HEK293 (cell line): ENCODE data around the gene DDIT4L.

Source experiments
- CTCF ChIA-PET: fragments of 350-600 bp; formaldehyde crosslinking; extraction: SDS; loops from one replicate; lab custom pipeline; 2021; ENCODE audit warnings: antibody characterized with exemption; lab: Yijun Ruan, JAX
- POLR2A ChIA-PET: fragments of 300-600 bp; formaldehyde crosslinking; extraction: SDS; loops from one replicate; lab custom pipeline; 2020; ENCODE audit warnings: antibody characterized with exemption, inconsistent platforms; lab: Yijun Ruan, JAX
- H3K27ac ChIP-seq: fragments of 200-500 bp; sonication (Bioruptor generic); 2 replicates; pipeline ENCODE4 v1.5.1; 2014; ENCODE audit warnings: low read depth, low read length, control low read depth, inconsistent platforms; ENCODE audit errors: extremely low read depth
- H3K36me3 ChIP-seq, 2 experiments: fragments of 200-500 bp in 1 of 2; sonication (Bioruptor generic) in 1 of 2; 1 replicate in 1 of 2; 2 replicates in 1 of 2; pipeline ENCODE4 v1.5.1; 2014 to 2017; ENCODE audit warnings: inconsistent platforms in 2 of 2, low read length in 2 of 2; ENCODE audit not compliant: control insufficient read depth in 2 of 2, insufficient read depth in 1 of 2
- H3K4me1 ChIP-seq: fragments of 200-500 bp; sonication (Bioruptor generic); 2 replicates; pipeline ENCODE4 v1.5.1; 2014; ENCODE audit warnings: mild to moderate bottlenecking, low read length, inconsistent platforms; ENCODE audit not compliant: control insufficient read depth, insufficient read depth
- H3K4me3 ChIP-seq: 2 replicates; pipeline ENCODE4 v1.5.1; 2011; ENCODE audit warnings: low read depth, mild to moderate bottlenecking, control low read depth, low read length, moderate library complexity
- H3K9me3 ChIP-seq: fragments of 200-500 bp; sonication (Bioruptor generic); 2 replicates; pipeline ENCODE4 v1.5.1; 2014; ENCODE audit warnings: low read depth, low read length, inconsistent platforms; ENCODE audit not compliant: control insufficient read depth, insufficient read depth
- BCL11B ChIP-seq: fragments of 450-650 bp; formaldehyde crosslinking; IDR thresholded peaks from 2 replicates; pipeline ENCODE4 v1.5.1; 2016; ENCODE audit warnings: low read depth, missing biosample characterization, missing genetic modification characterization
- HOXD13 ChIP-seq: sonication (generic); formaldehyde crosslinking; IDR thresholded peaks from 2 replicates; pipeline ENCODE4 v1.8.0; 2022; ENCODE audit warnings: missing genetic modification reagents, borderline replicate concordance
- MEIS1 ChIP-seq: sonication (generic); formaldehyde crosslinking; IDR thresholded peaks from 2 replicates; pipeline ENCODE4 v1.8.1; 2022; ENCODE audit warnings: missing genetic modification reagents, mild to moderate bottlenecking, borderline replicate concordance
- SP7 ChIP-seq: fragments of 450-650 bp; formaldehyde crosslinking; IDR thresholded peaks from 2 replicates; pipeline ENCODE4 v1.5.1; 2016; ENCODE audit warnings: missing biosample characterization, missing genetic modification characterization
- WT1 ChIP-seq: fragments of 450-650 bp; formaldehyde crosslinking; IDR thresholded peaks from 2 replicates; pipeline ENCODE4 v1.5.1; 2016; ENCODE audit warnings: missing biosample characterization, missing genetic modification characterization
- ZBTB17 ChIP-seq: fragments of 450-650 bp; formaldehyde crosslinking; IDR thresholded peaks from 2 replicates; pipeline ENCODE4 v1.5.1; 2016; ENCODE audit warnings: missing biosample characterization, missing genetic modification characterization
- ZBTB48 ChIP-seq: fragments of 450-650 bp; formaldehyde crosslinking; IDR thresholded peaks from 2 replicates; pipeline ENCODE4 v1.5.1; 2016; ENCODE audit warnings: missing biosample characterization, missing genetic modification characterization
- ZFP3 ChIP-seq: fragments of 450-650 bp; formaldehyde crosslinking; IDR thresholded peaks from 2 replicates; pipeline ENCODE4 v1.5.1; 2016; ENCODE audit warnings: low read depth, missing biosample characterization, missing genetic modification characterization
- ZNF121 ChIP-seq: fragments of 450-650 bp; formaldehyde crosslinking; IDR thresholded peaks from 2 replicates; pipeline ENCODE4 v1.5.1; 2016; ENCODE audit warnings: missing biosample characterization, missing genetic modification characterization
- ZNF155 ChIP-seq: fragments of 450-650 bp; formaldehyde crosslinking; IDR thresholded peaks from 2 replicates; pipeline ENCODE4 v1.5.1; 2016; ENCODE audit warnings: missing biosample characterization, missing genetic modification characterization
- ZNF2 ChIP-seq: fragments of 450-650 bp; formaldehyde crosslinking; IDR thresholded peaks from 2 replicates; pipeline ENCODE4 v1.5.1; 2016; ENCODE audit warnings: missing biosample characterization, missing genetic modification characterization
- ZNF202 ChIP-seq: fragments of 450-650 bp; formaldehyde crosslinking; IDR thresholded peaks from 2 replicates; pipeline ENCODE4 v1.5.1; 2016; ENCODE audit warnings: missing biosample characterization, missing genetic modification characterization, borderline replicate concordance
- ZNF214 ChIP-seq: fragments of 450-650 bp; formaldehyde crosslinking; IDR thresholded peaks from 2 replicates; pipeline ENCODE4 v1.5.1; 2017; ENCODE audit warnings: missing biosample characterization, mild to moderate bottlenecking, missing genetic modification characterization, borderline replicate concordance
- ZNF274 ChIP-seq, 2 experiments: fragments of 200-500 bp in 1 of 2; fragments of 450-650 bp in 1 of 2; sonication (Bioruptor generic) in 1 of 2; formaldehyde crosslinking in 1 of 2; IDR thresholded peaks; 2 replicates each; pipeline versions ENCODE4 v1.5.1 to v1.6.1; 2014 to 2016; ENCODE audit warnings: borderline replicate concordance in 1 of 2, inconsistent platforms in 1 of 2, low read length in 1 of 2, missing biosample characterization in 1 of 2, missing genetic modification characterization in 1 of 2
- ZNF324 ChIP-seq: fragments of 450-650 bp; formaldehyde crosslinking; IDR thresholded peaks from 2 replicates; pipeline ENCODE4 v1.5.1; 2016; ENCODE audit warnings: missing biosample characterization, missing genetic modification characterization
- ZNF530 ChIP-seq: fragments of 450-650 bp; formaldehyde crosslinking; IDR thresholded peaks from 2 replicates; pipeline ENCODE4 v1.5.1; 2016; ENCODE audit warnings: low read depth, missing biosample characterization, missing genetic modification characterization
- ZNF555 ChIP-seq: fragments of 450-650 bp; formaldehyde crosslinking; conservative IDR thresholded peaks from 2 replicates; pipeline ENCODE4 v1.5.1; 2017; ENCODE audit warnings: missing biosample characterization, mild to moderate bottlenecking, missing genetic modification characterization, inconsistent platforms
- ZNF596 ChIP-seq: fragments of 450-650 bp; IDR thresholded peaks from 2 replicates; pipeline ENCODE4 v1.5.0; 2018; ENCODE audit warnings: missing biosample characterization, mild to moderate bottlenecking, missing genetic modification characterization, moderate library complexity
- ZNF768 ChIP-seq: fragments of 450-650 bp; formaldehyde crosslinking; IDR thresholded peaks from 2 replicates; pipeline ENCODE4 v1.5.1; 2018; ENCODE audit warnings: missing biosample characterization, mild to moderate bottlenecking, missing genetic modification characterization
- ZNF792 ChIP-seq: fragments of 450-650 bp; formaldehyde crosslinking; IDR thresholded peaks from 2 replicates; pipeline ENCODE4 v1.5.1; 2016; ENCODE audit warnings: missing biosample characterization, missing genetic modification characterization
- ZNF830 ChIP-seq: fragments of 450-650 bp; IDR thresholded peaks from 2 replicates; pipeline ENCODE4 v1.5.0; 2018; ENCODE audit warnings: missing biosample characterization, missing genetic modification characterization, low read depth, mild to moderate bottlenecking, moderate library complexity
- TF ChIP-seq, protein P1 (sequence below): fragments of 450-650 bp; formaldehyde crosslinking; IDR thresholded peaks from 2 replicates; pipeline ENCODE4 v1.5.1; 2016; ENCODE audit warnings: missing biosample characterization, missing genetic modification characterization
- TF ChIP-seq, protein P2 (sequence below): fragments of 450-650 bp; formaldehyde crosslinking; IDR thresholded peaks from 2 replicates; pipeline ENCODE4 v1.5.1; 2016; ENCODE audit warnings: missing biosample characterization, missing genetic modification characterization
- TF ChIP-seq, protein P3 (sequence below): fragments of 450-650 bp; formaldehyde crosslinking; IDR thresholded peaks from 2 replicates; pipeline ENCODE4 v1.5.1; 2016; ENCODE audit warnings: missing biosample characterization, missing genetic modification characterization
- TF ChIP-seq, protein P4 (sequence below): fragments of 450-650 bp; formaldehyde crosslinking; IDR thresholded peaks from 2 replicates; pipeline ENCODE4 v1.5.1; 2016; ENCODE audit warnings: missing biosample characterization, missing genetic modification characterization

DDIT4L gene

DNA sequence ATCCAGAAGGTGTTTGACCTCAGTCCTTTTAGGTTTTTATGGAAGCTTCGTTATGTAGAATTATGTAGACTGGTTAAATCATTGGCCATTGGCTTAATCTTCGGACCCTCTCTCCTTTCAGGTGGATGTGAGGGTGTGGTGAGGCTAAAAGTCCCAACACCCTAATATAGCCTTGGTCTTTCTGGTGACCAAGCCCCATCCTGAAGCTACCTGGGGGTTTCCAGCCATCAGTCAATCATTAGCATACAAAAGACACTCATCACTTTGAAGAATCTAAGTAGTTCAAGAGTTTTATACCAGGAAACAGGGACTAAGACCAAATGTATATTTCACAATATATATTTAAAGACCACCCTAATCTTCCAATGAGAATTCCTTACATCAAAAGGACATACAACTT, 5.5 kb downstream of the DDIT4L start:
- TF ChIP-seq, protein P1, sequence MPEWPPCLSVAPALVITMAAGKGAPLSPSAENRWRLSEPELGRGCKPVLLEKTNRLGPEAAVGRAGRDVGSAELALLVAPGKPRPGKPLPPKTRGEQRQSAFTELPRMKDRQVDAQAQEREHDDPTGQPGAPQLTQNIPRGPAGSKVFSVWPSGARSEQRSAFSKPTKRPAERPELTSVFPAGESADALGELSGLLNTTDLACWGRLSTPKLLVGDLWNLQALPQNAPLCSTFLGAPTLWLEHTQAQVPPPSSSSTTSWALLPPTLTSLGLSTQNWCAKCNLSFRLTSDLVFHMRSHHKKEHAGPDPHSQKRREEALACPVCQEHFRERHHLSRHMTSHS (tag by site-specific recombination): no peak
- TF ChIP-seq ZBTB48 (tag by site-specific recombination) (no peak), ZFP3 (no peak), BCL11B (tag by site-specific recombination) (no peak), MEIS1 (CRISPR knock-in tag) (no peak), HOXD13 (no peak), WT1 (no peak), ZNF768 (tag by site-specific recombination) (no peak), ZNF202 (no peak), ZNF830 (tag by site-specific recombination) (no peak), ZNF2 (no peak), ZNF555 (tag by site-specific recombination) (no peak), ZNF596 (tag by site-specific recombination) (no peak), ZNF530 (tag by site-specific recombination) (no peak), ZNF792 (tag by site-specific recombination) (no peak), SP7 (no peak), ZNF214 (tag by site-specific recombination) (no peak)
- TF ChIP-seq, protein P2, sequence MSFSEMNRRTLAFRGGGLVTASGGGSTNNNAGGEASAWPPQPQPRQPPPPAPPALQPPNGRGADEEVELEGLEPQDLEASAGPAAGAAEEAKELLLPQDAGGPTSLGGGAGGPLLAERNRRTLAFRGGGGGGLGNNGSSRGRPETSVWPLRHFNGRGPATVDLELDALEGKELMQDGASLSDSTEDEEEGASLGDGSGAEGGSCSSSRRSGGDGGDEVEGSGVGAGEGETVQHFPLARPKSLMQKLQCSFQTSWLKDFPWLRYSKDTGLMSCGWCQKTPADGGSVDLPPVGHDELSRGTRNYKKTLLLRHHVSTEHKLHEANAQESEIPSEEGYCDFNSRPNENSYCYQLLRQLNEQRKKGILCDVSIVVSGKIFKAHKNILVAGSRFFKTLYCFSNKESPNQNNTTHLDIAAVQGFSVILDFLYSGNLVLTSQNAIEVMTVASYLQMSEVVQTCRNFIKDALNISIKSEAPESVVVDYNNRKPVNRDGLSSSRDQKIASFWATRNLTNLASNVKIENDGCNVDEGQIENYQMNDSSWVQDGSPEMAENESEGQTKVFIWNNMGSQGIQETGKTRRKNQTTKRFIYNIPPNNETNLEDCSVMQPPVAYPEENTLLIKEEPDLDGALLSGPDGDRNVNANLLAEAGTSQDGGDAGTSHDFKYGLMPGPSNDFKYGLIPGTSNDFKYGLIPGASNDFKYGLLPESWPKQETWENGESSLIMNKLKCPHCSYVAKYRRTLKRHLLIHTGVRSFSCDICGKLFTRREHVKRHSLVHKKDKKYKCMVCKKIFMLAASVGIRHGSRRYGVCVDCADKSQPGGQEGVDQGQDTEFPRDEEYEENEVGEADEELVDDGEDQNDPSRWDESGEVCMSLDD: no peak
- TF ChIP-seq, protein P3, sequence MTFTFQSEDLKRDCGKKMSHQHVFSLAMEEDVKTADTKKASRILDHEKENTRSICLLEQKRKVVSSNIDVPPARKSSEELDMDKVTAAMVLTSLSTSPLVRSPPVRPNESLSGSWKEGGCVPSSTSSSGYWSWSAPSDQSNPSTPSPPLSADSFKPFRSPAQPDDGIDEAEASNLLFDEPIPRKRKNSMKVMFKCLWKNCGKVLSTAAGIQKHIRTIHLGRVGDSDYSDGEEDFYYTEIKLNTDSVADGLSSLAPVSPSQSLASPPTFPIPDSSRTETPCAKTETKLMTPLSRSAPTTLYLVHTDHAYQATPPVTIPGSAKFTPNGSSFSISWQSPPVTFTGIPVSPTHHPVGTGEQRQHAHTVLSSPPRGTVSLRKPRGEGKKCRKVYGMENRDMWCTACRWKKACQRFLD (tag by site-specific recombination): no peak
- TF ChIP-seq, protein P4, sequence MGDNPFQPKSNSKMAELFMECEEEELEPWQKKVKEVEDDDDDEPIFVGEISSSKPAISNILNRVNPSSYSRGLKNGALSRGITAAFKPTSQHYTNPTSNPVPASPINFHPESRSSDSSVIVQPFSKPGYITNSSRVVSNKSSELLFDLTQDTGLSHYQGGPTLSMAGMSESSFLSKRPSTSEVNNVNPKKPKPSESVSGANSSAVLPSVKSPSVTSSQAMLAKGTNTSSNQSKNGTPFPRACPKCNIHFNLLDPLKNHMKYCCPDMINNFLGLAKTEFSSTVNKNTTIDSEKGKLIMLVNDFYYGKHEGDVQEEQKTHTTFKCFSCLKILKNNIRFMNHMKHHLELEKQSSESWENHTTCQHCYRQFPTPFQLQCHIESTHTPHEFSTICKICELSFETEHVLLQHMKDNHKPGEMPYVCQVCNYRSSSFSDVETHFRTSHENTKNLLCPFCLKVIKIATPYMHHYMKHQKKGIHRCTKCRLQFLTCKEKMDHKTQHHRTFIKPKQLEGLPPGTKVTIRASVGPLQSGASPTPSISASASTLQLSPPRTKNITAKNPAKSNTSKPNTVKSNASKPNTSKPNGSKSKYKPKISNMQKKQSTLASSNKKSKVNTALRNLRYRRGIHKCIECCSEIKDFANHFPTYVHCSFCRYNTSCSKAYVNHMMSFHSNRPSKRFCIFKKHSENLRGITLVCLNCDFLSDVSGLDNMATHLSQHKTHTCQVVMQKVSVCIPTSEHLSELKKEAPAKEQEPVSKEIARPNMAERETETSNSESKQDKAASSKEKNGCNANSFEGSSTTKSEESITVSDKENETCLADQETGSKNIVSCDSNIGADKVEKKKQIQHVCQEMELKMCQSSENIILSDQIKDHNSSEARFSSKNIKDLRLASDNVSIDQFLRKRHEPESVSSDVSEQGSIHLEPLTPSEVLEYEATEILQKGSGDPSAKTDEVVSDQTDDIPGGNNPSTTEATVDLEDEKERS: no peak
- POLR2A ChIA-PET: no interaction called here
- CTCF ChIA-PET: no interaction called here
- Histone ChIP-seq H3K4me1 (peaks cover 4% of the 10 kb centered on the region), H3K4me3 (no peak overlapping the region), H3K36me3 (peaks cover 0 to 16% of the 10 kb centered on the region in 2 experiments; a peak in 1 of 3 replicates), H3K27ac (no peak overlapping the region), H3K9me3 (no peaks in the 10 kb centered on the region)

DNA sequence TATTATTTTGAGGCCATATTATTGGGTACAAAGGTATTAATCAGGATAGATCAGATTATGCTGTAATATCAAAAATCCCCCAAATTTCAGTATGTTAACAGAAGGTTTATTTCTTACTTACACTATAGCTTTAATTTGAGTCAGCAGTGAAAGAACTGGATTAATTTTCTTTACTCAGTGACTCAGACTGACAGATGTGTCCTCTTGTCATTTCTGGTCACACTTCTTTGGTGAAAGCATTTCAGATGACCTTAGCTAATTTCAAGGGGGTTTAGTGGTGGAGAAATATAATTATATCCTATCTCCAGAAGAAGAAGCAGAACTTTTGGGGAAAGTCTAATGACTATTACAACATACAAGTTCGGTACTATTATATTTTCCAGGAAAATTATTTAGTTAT, 12.4 kb downstream of the DDIT4L start:
- H3K36me3 ChIP-seq: no peaks in the 10 kb centered on the region
- CTCF ChIA-PET: no interaction called here
- POLR2A ChIA-PET: no interaction called here
- no peak overlapping the region for H3K4me3 ChIP-seq
- H3K9me3 ChIP-seq: no peaks in the 10 kb centered on the region
- TF ChIP-seq ZNF274 (IDR thresholded peaks at IDR 0.05; ENCODE audit: low read length) (no peak), ZNF274 (tag by site-specific recombination; IDR thresholded peaks at IDR 0.05; ENCODE audit: borderline replicate concordance) (no peak), ZBTB17 (tag by site-specific recombination) (no peak), ZNF324 (tag by site-specific recombination) (no peak), ZNF155 (tag by site-specific recombination) (no peak), ZNF121 (tag by site-specific recombination) (no peak)
- H3K27ac ChIP-seq: no peak overlapping the region
- H3K4me1 ChIP-seq: no peaks in the 10 kb centered on the region
